NCI-H1436 treated with DMSO at 0.1 percent for 48 hours (cell line): ENCODE measurements around the gene ZFYVE28.

Experiments
- DNase-seq: peaks from one replicate; lab custom pipeline; 2025; lab: John Stamatoyannopoulos, UW

Gene ZFYVE28

DNA sequence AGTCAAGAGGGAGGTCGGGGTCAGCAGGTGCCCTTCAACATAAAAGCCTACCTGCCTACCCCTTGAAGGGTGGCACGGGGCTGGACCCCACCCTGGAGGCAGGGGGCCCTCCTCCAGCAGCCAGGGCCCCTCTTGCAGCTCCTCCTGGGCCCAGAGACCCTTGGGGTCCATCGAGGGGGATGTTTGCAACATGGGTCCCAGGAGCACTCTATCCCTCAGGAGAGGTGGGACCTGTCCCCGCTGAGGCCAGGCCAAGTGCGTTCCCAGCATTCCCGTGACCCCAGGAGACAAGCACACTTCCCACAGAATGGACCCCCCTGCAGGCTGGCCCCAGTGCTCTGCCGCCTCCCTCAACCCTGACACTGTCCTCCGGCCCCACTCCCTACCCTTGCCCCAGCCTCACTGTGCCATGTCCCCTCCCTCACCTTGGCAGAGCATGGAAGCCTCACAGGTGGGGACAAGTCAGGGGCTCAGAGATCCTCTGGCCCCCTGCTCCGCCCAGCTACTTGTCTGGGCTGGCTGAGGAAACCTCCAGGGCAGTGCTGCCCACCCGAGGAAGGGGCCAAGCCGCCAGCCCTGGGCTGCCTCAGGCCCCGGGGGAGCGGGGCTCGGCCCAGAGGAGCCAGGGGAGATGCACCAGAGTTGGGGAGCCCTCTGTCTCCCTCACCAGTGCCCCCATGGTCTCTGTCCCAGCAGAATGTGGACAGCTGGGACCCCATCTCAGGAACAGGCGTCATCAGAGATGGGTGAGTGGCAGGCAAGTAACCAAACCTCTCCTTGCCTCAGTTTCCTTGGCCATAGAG, 158.7 kb downstream of the ZFYVE28 start:
- no peak for DNase-seq

DNA sequence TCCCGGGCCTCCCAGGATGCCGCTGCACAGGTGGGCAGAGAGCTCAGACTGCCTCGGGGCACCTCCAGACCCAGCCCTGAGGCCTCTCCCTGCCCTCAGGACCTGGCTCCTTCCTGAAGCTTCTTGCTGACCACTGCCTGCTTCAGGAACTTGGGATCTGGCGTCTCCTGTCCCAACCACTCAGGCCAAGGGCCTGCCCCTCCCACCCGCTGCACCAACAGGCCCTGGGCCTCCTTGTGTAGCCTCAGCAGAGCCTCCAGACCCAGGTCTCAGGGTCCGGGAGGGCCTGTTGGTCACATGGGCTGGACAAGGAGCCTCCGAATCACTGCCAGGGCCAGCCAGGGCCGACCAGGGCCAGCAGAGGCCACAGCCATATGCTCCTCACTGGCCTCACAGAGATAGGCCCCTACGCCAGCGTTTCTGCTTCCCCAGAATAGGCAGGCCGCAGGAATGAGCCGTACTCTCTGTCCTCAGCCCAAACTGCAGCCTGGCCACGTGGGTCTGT, 159.4 kb downstream of the ZFYVE28 start:
- no peak for DNase-seq

DNA sequence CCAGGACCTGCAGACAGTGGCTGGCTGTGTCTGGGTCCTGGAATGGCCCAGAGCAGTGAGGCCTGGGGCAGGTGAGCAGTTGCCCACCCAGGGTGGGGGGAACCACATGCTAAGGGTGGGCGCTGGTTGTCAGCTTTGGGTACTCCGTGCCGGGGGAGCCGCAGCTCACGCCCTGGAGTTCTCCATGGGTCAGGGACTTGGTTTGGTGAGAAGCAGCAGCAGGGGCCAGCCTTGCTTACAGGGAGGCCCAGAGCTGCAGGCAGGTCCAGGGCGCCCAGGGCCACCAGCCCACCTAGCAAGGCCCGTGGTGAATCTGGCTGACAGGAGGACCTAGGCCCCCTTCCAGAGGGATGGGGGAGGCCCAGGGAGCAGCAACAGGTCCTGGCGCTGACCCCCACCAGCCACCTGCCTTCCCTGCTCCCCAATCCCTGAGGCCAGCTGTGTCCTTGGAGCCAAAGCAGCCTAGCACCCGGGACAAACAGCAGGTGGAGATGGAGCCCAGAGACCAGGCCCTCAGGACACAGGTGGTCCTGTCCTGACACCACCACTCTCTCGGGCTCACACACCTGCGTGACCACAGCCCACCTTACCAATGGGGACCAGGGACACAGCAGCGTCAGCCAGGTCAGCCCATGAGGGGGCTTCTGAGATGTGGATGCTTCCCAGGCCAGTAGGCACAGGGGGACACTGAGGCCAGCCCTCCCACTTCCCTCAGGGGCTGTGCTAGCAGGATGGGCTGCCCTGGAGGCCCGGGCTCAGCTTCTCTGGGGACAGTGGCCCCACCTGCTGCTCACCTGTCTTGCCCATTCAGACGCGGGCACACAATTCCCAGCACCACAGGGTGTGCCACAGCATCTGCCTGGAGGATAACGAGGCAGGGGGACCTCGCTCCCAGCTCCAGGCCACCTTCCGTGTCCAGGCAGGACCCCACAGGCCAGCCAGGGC, 160.1 kb downstream of the ZFYVE28 start:
- DNase-seq, result no peak

DNA sequence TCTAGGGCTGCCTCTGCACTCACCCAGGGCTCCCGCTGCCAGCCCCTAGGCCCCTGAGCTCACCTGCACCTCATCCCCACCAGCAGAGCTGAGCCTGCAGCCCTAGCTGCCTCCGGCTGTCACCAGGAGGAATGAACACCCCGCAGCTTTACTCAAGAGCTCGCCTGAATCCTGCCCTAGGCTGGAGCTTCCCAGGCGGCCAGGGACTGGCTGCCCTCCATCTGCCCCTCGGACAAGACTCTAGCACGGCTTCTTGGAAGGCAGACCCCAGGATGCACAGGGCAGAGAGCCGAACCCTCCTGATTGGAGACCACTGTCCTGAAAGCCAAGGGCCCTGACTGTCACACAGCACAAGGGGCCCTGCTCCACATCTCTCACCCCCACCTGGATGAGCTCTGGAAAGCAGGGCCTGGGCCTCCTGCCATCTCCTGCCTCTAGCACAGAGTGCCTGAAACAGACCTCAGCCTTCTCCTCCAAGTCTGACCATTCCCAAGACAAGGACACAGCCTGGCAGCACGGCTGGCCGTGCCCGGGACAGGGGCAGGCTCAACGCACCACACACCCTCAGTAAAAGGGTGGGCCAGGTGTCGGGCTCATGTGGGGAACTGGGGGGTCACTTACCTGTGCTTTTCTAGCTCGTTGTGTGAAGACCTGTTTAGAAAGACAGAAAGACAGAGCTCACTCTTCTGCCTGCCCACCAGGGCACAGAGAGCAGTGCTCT, 160.9 kb downstream of the ZFYVE28 start:
- no peak for DNase-seq

DNA sequence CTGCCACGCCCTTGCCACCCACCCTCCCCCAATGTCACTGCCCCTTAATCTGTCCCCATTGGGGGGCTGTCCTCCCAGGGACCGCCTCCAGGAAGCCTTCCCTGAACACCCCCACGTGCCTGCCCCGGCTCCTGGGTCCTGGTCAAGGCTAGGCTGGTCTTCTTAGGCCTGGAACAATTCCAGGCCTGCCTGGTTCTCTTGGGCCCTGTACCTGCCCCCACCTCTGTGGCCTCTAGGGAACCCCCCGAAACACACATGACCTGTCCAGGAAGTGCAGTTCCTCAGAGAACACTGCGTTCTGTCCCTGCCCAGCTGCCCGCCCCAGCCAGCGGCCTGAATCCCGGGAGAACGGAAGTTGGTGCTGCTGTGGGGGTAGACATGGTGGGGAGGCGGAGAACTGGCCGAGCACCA, 161.7 kb downstream of the ZFYVE28 start:
- DNase-seq, result no peak

DNA sequence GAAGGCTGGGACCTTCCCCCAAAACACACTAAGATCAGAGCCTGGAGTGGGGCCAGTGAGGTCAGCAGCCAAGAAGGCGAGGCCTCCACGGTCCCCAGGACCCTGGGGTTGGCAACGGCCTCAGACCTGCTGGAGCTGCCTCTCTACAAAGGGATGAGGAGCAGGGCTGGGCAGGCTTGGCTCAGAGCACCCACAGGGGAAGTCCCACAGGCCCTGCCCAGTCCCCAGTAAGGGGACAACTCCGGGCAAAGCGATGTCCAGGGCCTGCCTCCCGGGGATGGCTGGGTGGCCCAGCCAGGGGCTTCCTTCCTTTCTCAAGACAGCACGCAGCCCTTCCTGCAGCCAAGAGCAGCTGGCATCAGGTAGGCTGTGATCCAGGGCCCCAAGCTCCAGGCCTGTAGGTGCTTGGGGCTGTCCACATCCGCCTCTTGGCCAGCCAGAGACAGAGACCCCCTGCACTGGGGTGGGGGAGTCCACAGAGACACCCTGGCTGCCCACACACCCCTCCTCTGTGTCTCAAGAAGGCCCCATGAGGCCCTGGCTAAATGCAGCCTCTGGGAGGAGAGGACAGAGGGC, 162.2 kb downstream of the ZFYVE28 start:
- no peak for DNase-seq

DNA sequence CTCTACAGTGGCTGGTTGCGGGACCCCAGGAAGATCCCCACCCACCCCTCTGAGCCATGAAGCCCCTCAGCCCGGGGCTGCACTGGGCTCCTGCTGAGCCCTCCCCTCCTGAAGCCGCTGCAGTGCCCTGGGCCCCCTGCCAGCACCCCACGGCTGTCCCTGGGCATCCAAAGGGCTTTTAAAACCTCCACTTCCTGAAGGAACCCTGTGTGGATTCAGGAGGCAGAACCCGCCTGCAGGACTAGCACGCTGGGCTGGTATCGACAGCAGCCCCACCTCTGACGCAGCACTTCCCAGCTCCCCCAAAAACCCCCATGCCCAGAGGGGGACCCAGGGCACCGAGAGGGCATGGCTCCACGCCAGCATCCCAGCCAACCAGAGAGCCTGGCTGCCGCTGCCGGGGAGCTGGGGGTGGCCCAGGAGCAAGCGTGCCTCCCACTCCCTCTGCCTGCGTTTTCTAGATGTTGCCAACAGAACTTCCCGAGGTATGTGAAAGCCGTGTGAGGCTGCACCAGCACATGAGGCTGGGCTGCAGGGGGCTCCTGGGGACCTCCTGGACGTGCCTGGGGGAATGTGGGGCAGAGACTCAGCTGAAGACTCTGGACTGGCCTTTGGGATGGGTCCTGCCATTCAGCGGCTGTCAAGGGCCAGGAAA, 162.8 kb downstream of the ZFYVE28 start:
- DNase-seq, result no peak

DNA sequence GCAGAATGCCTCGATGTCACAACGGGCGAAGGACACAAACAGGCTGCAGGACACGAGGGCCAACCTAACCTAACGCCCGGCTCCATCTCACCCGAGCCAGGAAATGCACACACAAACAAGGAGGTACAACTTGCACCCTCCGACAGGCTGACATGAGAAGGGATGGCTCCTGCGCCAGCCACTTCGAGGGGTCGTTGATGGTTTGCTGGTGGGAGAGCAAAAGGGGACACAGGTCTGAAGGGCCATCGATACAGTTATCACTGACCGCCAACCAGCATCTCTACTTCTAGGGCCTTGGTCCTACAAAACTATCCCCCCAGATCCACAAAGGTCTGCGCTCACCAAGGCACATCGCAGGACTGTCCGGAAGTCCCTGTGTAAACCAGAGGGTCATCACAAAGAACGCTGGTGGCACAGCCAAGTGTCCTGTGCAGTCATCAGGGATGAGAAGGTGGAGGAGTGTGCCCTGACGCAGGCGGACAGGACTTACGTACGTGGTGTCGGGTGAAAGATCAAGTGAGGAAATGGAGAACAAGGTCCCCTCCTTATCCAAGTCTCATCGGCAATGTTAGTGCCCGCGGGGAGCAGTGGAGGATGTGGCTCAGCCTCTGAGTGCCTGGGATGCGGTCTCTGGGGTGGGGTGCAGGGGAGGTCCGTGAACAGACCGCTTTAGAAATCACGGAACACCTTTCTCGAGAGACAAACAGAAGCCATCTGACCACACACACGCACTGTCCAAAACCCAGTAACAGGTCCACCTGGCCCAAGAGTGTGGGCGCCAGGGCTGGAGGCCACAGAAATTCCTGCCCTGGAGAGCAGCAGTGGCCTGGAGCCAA, 163.6 kb downstream of the ZFYVE28 start:
- no peak for DNase-seq

DNA sequence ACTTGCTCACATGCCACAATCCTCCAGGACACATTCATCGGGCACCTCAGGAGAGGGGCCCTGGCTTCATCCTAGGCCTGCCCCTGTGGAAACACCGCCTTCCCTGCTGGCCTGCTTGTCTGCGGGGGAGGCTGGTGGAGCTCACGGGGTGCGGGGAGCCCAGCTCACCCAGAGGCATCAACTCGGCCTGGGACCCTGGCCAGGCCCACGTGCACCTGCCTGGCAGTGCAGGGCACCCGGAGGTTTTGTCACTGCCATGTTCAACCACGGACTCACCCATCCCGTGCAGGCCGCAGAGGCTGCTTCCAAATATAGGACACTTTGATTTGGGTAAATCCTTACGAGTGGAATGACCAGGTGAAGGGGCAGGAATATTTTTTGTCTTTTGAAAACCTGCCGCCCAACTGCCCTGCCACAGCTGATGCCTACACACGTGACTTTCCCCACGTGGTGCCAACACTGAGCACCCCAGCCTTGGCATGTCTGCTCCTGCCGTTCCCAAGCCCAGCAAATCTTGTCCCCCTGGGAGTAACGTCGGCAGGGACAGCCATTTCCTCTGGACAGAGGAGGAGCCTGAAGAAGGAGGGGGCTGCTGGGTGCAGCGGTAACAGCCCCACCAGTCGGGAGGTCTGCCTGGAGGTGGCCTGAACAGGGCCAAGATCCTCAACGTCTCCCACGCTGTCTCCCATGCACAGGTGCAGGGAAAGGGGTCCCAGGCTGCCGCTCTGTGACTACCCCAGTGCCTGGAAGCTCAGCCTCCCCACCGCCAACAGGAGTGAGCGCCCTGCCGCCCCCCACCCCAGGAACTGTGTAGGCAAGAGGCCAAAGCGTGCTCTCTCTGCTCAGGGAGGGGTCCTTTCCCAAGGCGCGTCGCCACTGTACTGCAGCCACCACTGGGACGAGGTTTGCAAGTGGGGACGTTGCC, 165.0 kb downstream of the ZFYVE28 start:
- DNase-seq, result no peak

DNA sequence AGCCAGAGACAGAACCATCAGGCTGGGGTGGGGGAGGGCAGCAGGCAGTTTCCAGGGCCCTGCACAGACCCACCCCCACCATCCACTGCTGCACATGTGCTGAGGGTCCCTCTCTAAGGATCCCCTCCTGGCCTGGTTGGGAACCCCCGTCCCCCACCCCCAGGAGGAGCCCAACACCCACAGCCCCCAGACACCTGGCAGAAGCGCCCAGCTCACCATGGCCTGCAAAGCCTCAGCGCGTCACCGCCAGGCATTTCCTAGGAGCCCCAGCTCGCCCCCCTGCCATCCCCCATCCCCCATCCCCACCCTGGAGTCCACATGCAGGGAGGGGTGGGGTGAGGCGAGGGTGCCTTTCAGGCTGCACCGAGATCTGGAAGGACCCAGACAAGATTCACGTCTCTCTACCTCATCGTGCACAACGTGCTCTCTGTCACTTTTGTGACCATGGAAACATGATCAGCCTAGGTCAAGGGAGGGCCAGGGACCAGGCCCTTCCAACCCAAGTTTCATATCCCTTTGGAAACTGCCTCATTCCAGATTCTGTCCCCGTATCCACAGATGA, 165.8 kb downstream of the ZFYVE28 start:
- DNase-seq, result no peak

DNA sequence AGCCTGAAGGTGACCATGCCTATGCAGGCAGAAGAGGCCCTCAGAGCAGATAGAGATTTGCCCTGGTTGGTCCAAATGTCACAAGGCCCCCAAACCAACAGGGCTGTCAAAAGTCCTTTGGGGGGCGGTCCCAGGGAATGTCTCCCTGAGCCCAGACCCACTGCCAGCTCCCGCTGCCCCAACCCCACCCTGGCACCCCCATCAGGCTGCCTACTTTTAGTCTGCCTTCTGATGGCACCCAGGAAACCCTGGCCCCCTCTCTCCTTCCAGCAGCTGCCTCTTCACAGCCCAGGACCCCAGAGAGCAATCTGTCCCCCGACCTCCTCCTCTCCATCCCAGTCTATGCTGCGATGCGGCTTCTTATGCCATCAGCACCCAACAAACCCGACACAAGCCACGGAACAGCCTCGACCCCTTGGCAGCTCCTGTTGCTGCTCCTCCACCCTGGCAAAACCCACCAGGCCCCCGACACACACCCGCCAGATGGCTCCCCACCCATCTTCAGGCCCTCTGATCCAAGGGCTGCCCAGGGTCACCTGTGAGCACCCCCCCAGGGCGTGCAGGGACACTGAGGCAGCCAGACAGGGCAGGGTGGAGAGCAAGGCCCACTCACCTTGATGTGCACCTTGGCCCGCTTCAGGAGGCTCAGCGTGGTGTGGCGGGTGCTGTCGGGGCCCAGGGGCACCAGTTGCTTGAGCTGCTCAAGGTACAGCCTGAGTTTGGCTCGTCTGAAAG, 166.5 kb downstream of the ZFYVE28 start:
- DNase-seq, result no peak

DNA sequence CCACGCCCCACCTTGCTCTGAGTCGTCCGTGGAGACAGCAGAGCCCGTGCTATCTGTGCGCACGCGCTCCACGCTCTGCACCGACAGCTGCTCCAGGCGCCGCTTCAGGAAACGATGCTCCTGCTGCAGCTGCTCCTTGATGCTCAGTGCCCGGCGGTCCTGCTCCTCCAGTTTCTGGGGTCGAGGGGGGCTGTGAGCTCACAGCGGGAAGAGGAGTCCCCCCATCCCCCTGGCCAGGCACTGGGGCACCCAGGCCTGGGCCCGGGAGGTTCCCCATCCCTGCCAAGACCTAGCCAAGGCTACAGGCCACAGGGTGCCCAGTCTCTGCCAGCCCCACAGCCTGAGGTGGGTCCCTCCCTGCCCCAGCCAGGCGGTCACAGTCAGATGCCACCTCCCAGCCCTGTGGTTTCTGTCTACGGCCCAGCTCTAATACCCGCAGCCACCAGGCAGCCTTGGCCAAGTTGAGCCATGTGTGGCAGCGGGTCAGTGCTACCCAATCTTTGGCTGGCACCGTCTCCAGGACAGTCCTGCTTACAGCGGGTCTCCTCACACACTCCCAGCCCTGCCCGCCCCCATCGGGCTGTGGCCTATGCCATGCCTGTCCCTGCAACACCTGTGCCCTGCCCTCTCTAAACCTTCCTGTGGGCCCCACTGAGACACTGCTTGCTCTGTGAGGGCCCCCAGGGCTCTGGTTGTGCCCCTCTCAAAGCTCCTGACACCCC, 167.2 kb downstream of the ZFYVE28 start:
- DNase-seq, result no peak

DNA sequence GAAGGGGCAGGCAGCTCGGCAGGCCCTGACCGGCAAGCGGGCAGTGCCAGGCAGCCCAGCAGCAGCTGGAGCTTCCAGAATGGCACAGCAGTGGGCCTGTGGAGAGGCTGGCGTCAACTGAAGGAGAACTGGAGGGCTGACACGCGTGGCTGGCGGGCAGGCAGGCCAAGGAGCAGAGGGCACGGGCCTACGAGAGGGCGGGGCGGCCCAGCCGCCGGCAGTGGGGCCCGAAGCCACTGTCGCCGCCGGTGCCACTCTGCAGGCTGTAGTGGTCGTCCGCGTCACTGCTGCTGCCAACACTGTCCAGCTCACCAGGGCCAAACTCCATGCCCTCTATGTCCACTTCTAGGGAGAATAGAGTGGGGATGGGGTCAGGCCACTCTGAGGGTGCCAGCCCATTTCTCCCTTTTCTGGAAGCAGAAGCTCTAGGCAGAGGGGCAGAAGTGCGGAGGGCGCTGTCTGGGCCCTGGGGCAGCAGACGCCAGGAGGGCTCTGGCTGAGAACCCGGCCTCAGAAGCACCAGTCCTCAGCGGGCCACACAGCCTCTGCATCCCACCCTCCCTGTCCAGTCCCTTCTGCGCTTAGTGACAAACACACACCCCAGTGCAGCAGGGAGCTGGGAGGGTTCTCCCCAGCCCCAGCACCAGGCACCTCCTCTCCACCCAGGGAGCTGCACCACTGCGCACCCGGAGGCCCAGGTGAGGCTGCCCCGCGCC, 167.9 kb downstream of the ZFYVE28 start:
- DNase-seq, result no peak

DNA sequence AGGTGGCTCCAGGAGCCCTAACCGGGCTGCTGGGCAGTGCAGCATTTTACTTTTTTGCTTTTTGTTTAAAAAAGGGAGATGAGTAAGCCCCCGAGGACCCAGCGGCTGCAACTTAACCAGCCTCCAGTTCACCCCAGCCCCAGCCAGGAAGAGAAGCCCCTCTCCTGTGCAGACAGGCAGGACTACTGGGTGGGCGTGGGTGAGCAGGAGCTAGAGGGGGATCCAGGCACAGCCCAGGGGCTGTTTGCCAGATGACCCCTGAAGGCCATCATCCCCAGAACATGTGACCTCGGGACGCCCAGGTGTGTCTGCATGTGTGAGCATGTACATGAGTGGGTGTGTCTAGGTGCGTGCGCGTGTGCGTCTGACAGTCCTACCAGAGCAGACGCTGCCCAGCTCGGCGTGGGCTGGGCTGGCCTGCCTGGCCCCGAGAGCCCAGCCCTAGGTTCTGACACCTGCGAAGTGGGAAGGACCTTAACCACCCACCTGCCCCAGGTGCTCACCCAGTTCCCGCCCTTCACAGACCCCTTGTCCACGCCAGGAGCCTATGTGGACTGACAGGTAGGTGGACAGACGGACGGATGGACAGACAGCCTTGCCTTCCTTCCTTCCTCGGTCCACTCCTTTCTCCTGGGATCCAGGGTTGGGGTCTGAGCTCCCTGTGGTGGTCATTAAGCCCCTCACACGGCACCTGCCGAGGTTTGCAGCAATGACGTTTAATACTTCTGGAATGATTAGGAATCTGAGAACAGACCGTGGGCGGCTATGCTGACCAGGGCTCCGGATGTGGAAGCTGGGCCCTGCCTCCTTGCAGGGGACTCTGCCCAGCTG, 168.7 kb downstream of the ZFYVE28 start:
- no peak for DNase-seq

DNA sequence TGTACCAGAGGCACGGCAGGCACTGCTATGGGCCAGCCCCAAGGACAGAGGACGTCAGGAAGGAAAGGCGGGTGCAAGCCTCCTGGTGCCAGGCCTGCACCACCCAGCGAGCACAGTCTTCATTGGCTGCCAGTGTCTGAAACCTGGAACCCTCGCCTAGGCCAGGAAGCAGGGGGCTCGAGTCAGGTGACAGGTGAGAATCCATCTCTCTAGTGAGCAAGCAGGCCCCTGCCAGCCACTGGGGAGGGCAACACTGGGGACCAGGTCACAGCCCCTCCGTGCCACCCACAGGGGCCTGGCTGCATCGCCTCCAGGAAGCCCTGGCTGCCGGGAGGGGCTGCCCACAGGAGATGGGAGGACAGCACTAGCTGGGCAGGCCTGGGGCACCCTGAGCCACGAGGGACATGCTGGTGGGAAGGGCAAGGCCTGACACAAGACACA, 169.6 kb downstream of the ZFYVE28 start:
- DNase-seq, result no peak
